ENCODE results near the gene ANKRD28.

Gene ANKRD28

DNA sequence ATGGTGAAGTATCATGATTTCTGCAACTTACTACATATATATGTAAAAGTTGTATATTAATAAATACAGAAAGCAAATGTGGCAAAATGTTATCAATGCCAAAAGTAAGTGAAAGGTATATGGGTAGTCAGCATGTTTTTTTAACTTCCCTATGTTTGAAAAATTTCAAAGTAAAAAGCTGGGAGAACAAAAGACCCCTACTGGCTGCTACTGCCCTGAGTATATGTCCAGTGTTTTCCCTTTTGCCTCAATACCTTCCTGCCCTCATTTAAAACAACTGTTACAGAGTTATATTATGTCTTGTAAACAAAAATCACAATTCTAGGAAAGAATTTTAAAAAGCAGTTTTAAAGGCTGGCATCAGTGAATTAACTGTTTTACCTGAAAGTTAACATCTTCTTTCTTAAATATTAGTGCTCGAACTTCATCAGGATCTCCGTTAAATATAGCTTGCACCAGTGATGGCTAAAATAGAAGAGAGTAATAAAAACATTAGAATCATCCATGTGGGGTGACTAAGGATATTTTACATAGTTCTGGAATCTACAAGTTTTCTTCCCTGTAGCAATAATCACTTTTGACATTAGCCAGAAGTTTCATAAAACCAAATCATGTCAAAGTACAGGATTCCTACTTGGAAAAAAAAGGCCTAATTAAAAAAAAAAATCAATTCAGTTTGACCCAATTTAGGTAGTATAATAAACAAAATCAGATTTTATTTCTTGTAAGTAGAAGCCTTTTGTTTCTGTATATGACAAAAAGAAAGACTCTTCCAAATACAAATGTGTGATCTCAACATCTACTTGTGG, 2.7 kb downstream of the ANKRD28 start:
- TF ChIP-seq TAF1 (IDR thresholded peaks at IDR 0.05; ENCODE audit: borderline replicate concordance, insufficient read depth, low read length): no peak
- no peak for TF ChIP-seq SIN3A (IDR thresholded peaks at IDR 0.05; ENCODE audit: borderline replicate concordance, insufficient read depth, low read length)
- TF ChIP-seq POLR2AphosphoS5 (IDR thresholded peaks at IDR 0.05; ENCODE audit: low read depth, low read length): no peak

GRCh38 chr3:15794303-15794771, 3.4 kb downstream of the ANKRD28 start:
- no peak for TF ChIP-seq FOXP2 (optimal IDR thresholded peaks at IDR 0.05; ENCODE audit: borderline replicate concordance, extremely low read depth, extremely low read length, insufficient read depth)
- TF ChIP-seq REST (IDR thresholded peaks at IDR 0.05; ENCODE audit: insufficient read depth in 1 of 2, low read depth in 2 of 2, low read length in 2 of 2): no peak
- no peak for TF ChIP-seq SIN3A (IDR thresholded peaks at IDR 0.05; ENCODE audit: borderline replicate concordance, insufficient read depth, low read length)
- no peak for TF ChIP-seq POLR2AphosphoS5 (IDR thresholded peaks at IDR 0.05; ENCODE audit: low read depth, low read length)
- TF ChIP-seq TAF1 (IDR thresholded peaks at IDR 0.05; ENCODE audit: borderline replicate concordance, insufficient read depth, low read length): no peak

- TF ChIP-seq FOXP2 (optimal IDR thresholded peaks at IDR 0.05; ENCODE audit: borderline replicate concordance, extremely low read depth, extremely low read length, insufficient read depth): no peak
- no peak for TF ChIP-seq TAF1 (IDR thresholded peaks at IDR 0.05; ENCODE audit: borderline replicate concordance, insufficient read depth, low read length)
Measured at GRCh38 chr3:15791525-15791924, 6.3 kb downstream of the ANKRD28 start.

GRCh38 chr3:15787941-15788340, 9.8 kb downstream of the ANKRD28 start:
- no peak for TF ChIP-seq POLR2AphosphoS5 (IDR thresholded peaks at IDR 0.05; ENCODE audit: low read depth, low read length)
- no peak for TF ChIP-seq FOXP2 (optimal IDR thresholded peaks at IDR 0.05; ENCODE audit: borderline replicate concordance, extremely low read depth, extremely low read length, insufficient read depth)

DNA sequence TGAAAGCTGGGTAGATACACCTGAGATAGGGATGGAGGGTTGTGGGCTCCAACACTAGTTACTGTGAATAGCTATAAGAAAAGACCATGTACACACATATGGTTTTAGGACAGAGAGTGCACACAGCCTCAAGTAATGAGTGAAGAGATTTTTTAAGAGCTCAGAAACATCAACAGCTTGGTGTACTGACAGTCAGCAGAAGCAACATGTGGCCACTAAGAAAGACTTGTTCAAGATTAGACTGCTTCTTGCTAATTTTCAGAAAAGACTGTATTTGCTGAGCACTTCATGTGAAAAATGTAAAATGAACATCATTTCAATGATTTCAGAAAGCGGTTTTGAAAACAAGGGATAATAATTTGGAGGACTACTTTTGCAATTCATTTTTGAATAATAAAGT, 10.3 kb downstream of the ANKRD28 start:
- TF ChIP-seq TAF1 (IDR thresholded peaks at IDR 0.05; ENCODE audit: borderline replicate concordance, insufficient read depth, low read length): no peak
- no peak for TF ChIP-seq REST (IDR thresholded peaks at IDR 0.05; ENCODE audit: insufficient read depth in 1 of 2, low read depth in 2 of 2, low read length in 2 of 2)
- no peak for TF ChIP-seq SIN3A (IDR thresholded peaks at IDR 0.05; ENCODE audit: borderline replicate concordance, insufficient read depth, low read length)
- TF ChIP-seq FOXP2 (optimal IDR thresholded peaks at IDR 0.05; ENCODE audit: borderline replicate concordance, extremely low read depth, extremely low read length, insufficient read depth): no peak
- TF ChIP-seq POLR2AphosphoS5 (IDR thresholded peaks at IDR 0.05; ENCODE audit: low read depth, low read length): no peak

DNA sequence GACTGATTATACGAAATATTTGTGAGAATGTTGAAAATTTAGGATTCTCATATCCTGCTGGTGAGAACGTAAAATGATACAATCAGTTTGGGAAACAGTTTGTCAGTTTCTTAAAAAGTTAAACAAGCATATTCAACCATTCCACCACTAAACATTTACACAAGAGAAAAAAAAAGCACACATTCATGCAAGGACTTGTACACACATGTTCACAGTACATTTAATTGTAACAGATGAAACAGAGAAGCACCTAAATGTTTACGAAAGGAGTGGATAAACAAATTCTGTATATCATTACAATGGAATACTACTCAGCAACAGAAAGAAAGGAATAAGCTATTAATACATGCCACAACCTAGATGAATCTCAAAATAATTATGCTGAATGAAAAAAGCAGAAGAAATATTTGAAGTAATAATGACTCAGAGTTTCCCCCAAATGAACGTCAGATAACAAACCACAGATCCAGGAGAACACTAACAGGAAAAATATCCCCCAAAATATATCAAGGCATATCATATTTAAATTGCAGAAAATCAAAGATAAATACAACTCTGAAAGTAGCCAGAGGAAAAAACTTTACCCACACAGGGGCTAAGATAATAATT, 14.3 kb downstream of the ANKRD28 start:
- TF ChIP-seq FOXP2 (optimal IDR thresholded peaks at IDR 0.05; ENCODE audit: borderline replicate concordance, extremely low read depth, extremely low read length, insufficient read depth) (no peak), SIN3A (IDR thresholded peaks at IDR 0.05; ENCODE audit: borderline replicate concordance, insufficient read depth, low read length) (no peak), TAF1 (IDR thresholded peaks at IDR 0.05; ENCODE audit: borderline replicate concordance, insufficient read depth, low read length) (no peak), POLR2AphosphoS5 (IDR thresholded peaks at IDR 0.05; ENCODE audit: low read depth, low read length) (no peak), REST (IDR thresholded peaks at IDR 0.05; ENCODE audit: insufficient read depth in 1 of 2, low read depth in 2 of 2, low read length in 2 of 2) (no peak)
